ENCODE data around the gene PURB. TPM values are rescaled to one million over a fixed set of nuclear protein-coding genes. Genes with fewer than 3 reads are reported as not detected.
A peak's percentile ranks its signal among the peaks of the same experiment; 100 is the strongest.

The PURB gene
- total and polyA plus RNA-seq, 9 of the 15 experiments (the other 6 are each of a cell fraction or from before 2014, with no cell fraction given): 1.6 to 14.1 (median 8.8) TPM

GRCh38 chr7:44885394-44886317 is at the start of gene PURB (continued):
- TF ChIP-seq ZNF318 (IDR thresholded peaks at IDR 0.05; ENCODE audit: borderline replicate concordance in 1 of 2, low read depth in 1 of 2) (0 out of 4 replicates have a peak, but pooled peaks of 1 of the 2 experiments have one; percentile 15), MYNN (IDR thresholded peaks at IDR 0.05) (peak; percentile 10; the same call in 1 of the 2 replicates), MYNN (CRISPR knock-in tag; IDR thresholded peaks at IDR 0.05) (no peak), ZNF197 (CRISPR knock-in tag; IDR thresholded peaks at IDR 0.05; ENCODE audit: low read depth) (no peak), RBM39 (optimal IDR thresholded peaks at IDR 0.05; ENCODE audit: low read depth, low read length) (no peak), ARID1B (IDR thresholded peaks at IDR 0.05) (peak; percentile 34), GATA2 (CRISPR knock-in tag; IDR thresholded peaks at IDR 0.05) (no peak), MIER1 (IDR thresholded peaks at IDR 0.05; ENCODE audit: low read depth) (no peak), CBFA2T2 (conservative IDR thresholded peaks at IDR 0.05) (no peak), HOXB6 (CRISPR knock-in tag; IDR thresholded peaks at IDR 0.05; ENCODE audit: borderline replicate concordance) (no peak), ZC3H8 (IDR thresholded peaks at IDR 0.05) (no peak), ATF3 (IDR thresholded peaks at IDR 0.05) (peak; percentile 89), ATF3 (CRISPR knock-in tag; conservative IDR thresholded peaks at IDR 0.05) (no peak; the same call in 1 of the 2 replicates), CHAMP1 (IDR thresholded peaks at IDR 0.05) (no peak), MTA1 (IDR thresholded peaks at IDR 0.05; ENCODE audit: borderline replicate concordance) (peak; percentile 97), CEBPB (tag; IDR thresholded peaks at IDR 0.05) (no peak), ZNF232 (CRISPR knock-in tag; IDR thresholded peaks at IDR 0.05) (no peak)

Measured in K562 (cell line).